WTC11 (cell line): ENCODE measurements around the gene PAX8.

Source experiments
- CTCF ChIP-seq: fragments of 200-600 bp; IDR thresholded peaks from 2 replicates; pipeline ENCODE4 v1.8.0; 2022; ENCODE audit warnings: antibody characterized with exemption
- ESRRA ChIP-seq: sonication (generic); formaldehyde crosslinking; IDR thresholded peaks from 2 replicates; pipeline ENCODE4 v1.8.1; 2022; ENCODE audit warnings: mild to moderate bottlenecking, missing genetic modification reagents, borderline replicate concordance
- IRF2 ChIP-seq: sonication (generic); formaldehyde crosslinking; IDR thresholded peaks from 2 replicates; pipeline ENCODE4 v1.8.0; 2022; ENCODE audit warnings: low read depth, missing genetic modification reagents, borderline replicate concordance
- KAT7 ChIP-seq: sonication (generic); formaldehyde crosslinking; IDR thresholded peaks from 2 replicates; pipeline ENCODE4 v1.8.1; 2023; ENCODE audit warnings: missing genetic modification reagents, mild to moderate bottlenecking, borderline replicate concordance
- NFE2L1 ChIP-seq: sonication (generic); formaldehyde crosslinking; IDR thresholded peaks from 2 replicates; pipeline ENCODE4 v1.8.1; 2023; ENCODE audit warnings: missing genetic modification reagents
- NFYB ChIP-seq: sonication (generic); formaldehyde crosslinking; conservative IDR thresholded peaks from 2 replicates; pipeline ENCODE4 v1.8.0; 2022; ENCODE audit warnings: low read depth, missing genetic modification reagents
- SP1 ChIP-seq: sonication (generic); formaldehyde crosslinking; conservative IDR thresholded peaks from 2 replicates; pipeline ENCODE4 v1.8.1; 2022; ENCODE audit warnings: missing genetic modification reagents

- no peak for TF ChIP-seq KAT7
- no peak for TF ChIP-seq CTCF
- no peak for TF ChIP-seq SP1
- TF ChIP-seq IRF2, result no peak
- no peak for TF ChIP-seq ESRRA
- TF ChIP-seq NFE2L1, result no peak
- no peak for TF ChIP-seq NFYB (CRISPR knock-in tag)
Observed at GRCh38 chr2:113206251-113206650, 72.5 kb downstream of the PAX8 start.
